NCI-H1417 (cell line): Measurements from ENCODE around the gene CFAP92.
A peak's percentile ranks its signal among the peaks of the same experiment; 100 is the strongest.

Source experiments
- DNase-seq, 3 experiments: peaks; one replicate each; lab custom pipeline; 2025; lab: John Stamatoyannopoulos, UW

The CFAP92 gene

DNA sequence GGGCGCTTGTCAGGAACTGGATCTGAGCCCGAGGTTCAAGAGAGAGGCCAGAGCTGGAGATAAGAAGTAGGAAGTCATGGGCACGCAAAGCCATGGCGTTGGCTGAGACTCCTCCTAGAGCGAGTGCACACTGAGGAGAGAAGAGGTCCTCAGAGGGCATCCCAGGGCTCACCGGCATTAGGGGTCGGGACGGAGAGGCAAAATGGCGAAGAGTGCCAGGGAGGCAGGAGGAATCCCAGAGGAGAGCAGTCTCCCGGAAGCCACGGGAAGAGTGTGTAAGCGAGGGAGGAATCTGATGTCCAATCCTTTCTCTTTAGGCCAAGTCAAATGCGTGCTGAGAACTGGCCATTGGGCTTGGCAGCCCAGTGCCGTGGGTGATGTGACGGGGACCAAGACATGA is 31.2 kb upstream of the CFAP92 start:
- DNase-seq: no peak

DNA sequence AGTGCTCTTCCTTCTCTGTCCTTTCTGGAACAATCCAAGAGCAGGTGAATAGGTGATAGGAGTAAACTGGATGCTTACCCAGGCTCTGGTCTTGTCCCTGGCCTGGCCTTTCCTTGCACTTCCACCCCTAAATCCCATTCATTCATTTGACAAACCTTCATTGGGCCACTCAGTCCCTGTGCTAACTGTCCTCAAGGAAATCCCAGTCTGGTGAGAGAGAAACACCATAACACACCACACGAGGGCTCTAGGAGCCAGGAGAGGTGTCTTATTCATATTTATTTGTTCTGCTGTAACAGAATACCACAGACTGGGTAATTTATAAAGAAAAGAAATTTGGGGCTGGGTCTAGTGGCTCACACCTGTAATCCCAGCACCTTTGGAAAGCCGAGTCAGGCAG is 30.0 kb upstream of the CFAP92 start:
- no peak for DNase-seq

- no peak for DNase-seq
These were observed 29.1 kb upstream of the CFAP92 start for GRCh38 chr3:129023008-129023358.

GRCh38 chr3:129022114-129023007 is 28.5 kb upstream of the CFAP92 start:
- no peak for DNase-seq

DNA sequence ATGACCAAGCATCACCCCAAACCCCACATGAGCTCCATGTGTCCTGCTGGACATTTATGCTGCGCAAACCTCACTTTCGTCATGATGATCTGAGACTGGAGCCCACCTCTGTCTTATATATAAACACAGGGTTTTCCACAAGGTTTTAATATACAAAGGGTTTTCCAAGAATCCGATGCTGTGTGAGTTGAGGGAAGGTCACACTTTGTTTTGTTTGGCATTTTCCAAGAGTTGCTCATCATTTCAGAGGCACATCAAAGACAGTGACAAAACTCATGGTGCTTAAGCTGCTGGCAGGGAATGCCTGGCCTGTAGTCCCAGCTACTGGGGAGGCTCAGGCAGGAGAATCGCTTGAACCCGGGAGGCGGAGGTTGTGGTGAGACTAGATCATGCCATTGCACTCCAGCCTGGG is 27.3 kb upstream of the CFAP92 start:
- DNase-seq: no peak

DNA sequence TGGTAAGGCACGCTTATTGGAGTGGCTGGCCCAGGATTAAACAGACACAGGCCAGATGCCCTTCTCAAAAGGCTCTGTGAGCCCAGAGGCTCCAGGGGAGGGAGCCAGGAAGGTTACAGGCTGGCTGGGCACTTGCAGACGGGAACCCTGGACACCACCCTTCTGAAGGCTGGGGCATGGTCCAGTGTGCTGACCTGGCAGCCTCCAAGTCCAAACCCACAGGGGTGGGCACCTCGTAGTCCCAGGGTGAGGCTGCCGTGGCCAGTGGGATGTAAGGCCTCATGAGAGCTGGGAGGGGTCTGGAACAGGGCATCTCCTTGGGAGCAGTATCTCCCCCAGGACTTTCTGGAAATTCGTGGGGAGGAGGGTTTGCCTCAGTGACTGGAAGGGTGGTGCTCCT is 26.8 kb upstream of the CFAP92 start:
- DNase-seq: no peak

DNA sequence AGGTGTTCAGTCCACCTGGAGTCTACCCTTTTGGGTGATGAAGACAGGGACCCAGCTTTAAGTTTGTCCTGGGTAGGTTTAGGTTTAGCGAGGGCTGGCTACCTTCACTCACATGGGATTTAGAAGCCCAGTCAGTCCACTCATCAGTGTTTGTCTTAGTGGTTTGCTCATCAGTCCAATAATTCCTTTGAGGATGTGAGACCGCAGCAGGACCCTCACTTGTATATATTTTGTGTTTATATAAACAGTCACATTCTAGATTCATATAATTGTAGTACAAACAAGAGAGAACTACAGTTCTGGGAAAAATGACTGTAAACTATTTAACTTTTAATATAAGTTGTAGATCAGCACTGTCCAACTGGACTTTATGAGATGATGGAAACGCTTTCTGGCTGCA is 25.4 kb upstream of the CFAP92 start:
- no peak for DNase-seq

DNA sequence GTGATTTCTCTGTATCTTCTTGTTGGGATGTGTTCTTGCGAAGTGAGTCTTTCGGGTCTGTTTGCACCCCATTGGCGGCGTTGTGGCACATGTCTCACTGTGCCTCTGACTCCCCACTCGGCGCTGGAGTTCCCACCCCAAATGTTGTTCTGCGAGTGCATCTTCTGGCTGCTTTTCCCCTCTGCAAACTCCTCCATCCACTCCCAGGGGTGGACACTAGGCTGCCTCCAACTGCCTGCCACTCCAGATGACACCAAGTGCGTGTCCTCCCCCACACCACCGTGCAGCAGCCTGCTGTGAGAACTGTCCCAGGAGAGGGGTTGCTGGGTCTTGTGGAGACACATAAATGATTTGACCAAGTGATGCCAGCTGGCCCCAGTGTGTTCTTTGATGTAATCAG is 24.9 kb upstream of the CFAP92 start:
- no peak for DNase-seq

- DNase-seq: no peak
These were observed 24.4 kb upstream of the CFAP92 start for GRCh38 chr3:129018271-129018670.

DNA sequence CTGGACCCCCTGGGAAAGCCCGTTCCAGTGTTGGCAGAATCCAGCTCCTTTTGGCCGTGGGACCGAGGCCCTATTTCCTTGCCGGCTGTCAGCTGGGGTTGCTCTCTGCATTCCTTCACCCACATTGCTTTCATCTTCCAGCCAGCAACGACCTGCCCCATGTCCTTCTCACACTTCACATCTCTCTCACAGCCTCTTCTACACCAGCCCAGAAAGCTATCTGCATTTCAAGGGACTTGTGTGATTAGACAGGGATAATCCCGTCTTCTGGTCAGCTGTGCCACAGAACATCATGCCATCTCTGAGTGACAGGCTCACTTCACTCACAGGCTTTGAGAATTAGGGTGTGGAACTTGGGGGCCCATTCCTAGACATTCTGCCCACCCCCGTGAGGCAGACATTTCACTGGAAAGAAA is 23.6 kb upstream of the CFAP92 start:
- DNase-seq: no peak

DNA sequence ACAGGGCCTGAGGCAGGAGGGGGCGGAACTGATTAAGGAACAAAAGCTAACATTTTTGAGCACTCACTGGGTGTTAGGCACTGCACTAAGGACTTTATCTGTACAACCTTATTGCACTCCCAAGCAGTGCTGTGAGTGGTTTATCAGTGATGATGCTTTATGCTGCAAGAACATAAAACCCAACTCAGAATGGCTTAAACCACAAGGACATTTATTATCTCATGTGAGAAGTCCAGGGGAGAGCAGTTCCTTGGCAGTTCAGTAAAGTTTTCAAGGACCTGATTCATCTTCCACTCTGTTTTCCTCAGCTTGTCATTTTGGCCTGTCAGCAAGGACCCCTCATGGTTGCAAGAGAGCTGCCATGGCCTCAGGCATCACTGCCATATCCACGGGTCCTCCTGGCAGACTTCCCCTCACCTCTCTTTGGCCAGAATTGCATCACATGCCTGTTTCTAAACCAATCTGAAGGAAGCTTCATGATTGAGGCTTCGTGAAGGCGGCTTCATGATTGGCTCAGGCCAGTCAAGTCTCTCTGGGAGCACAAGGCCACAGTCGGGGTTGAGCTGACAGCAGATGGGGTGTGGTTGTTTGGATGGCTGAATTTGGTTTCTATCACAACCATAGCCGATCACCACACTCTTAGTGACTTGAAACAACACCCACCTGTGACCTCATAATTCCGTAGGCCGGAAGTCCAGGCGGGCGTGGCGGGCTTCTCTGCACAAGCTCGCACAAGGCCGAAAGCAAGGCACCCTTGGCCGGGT is 23.0 kb upstream of the CFAP92 start:
- DNase-seq: no peak

- DNase-seq: peak; percentile 78 to 91 (median 81)
These were observed 22.5 kb upstream of the CFAP92 start for GRCh38 chr3:129016356-129016719.

GRCh38 chr3:129015388-129016105 is 21.7 kb upstream of the CFAP92 start:
- no peak for DNase-seq

DNA sequence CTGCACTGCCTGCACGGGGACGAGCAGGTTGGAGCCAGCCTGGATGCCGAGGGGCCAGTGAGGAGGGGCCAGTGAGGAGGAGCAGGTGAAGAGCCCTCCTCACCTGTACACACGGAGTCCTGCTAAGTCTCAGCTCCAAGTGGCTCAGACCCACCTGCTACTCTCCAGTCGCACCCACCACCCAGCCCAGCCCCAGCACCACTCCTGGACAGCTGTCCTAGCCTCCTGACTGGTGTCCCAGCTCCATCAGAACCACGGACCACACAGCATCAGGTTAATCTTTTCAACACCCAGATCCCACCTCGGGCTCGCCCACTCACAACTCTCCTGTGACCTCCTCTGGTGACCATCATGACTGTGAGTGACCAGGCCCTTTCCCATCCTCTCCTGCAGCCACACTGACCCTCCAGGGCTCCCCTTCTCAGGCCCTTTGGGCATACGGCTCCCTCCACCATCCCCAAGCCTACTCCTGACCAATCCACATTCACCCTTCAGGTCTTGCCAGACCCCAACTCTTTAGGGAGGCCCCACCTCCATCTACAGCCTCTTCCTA is 21.0 kb upstream of the CFAP92 start:
- DNase-seq: no peak

DNA sequence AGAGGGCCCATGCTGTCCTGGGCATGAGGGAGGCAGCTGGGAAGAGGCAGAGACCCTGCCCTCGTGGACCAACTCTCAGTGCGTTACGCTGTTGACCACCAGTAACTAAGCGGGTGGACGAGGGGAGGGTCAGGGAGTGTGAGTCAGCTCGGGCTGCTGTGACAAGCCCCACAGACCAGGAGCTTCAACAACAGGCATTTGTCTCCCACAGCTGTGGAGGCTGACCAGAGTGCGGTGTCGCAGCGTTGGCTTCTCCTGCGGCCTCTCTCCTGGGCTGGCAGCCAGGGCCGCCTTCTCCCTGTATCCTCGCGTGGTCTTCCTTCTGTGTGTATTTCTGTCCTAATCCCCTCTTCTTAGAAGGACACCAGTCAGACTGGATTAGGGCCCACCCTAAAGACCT is 20.3 kb upstream of the CFAP92 start:
- DNase-seq: no peak

- DNase-seq: no peak
These were observed 19.6 kb upstream of the CFAP92 start for GRCh38 chr3:129013491-129013891.

- no peak for DNase-seq
These were observed 16.6 kb upstream of the CFAP92 start for GRCh38 chr3:129010310-129010956.

GRCh38 chr3:129009266-129009665 is 15.4 kb upstream of the CFAP92 start:
- no peak for DNase-seq

DNA sequence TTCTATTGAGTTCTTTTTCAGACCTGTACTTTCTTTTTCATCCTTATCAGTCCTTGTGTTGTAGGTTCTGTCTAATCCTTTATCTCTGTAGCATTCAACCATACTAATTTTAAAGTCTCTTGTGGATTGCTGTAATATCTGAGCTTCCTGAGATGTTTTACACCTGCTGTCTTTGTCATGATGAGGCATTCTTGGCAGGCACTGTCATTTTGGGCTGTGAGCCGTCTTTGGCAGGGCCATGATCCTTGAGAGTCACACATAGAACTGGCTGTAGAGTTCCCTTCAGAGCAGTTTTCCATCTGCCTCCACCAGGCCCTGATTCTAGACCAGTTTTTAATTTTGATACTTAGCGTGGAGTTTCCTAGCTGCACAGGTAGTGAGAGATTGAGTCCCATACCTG is 13.9 kb upstream of the CFAP92 start:
- DNase-seq: no peak

- no peak for DNase-seq
These were observed 13.0 kb upstream of the CFAP92 start for GRCh38 chr3:129006864-129007263.

GRCh38 chr3:129005526-129006303 is 11.8 kb upstream of the CFAP92 start:
- DNase-seq: peak in 2 of 3 experiments; percentile 36 to 61
